H1 (cell line): ENCODE results near the gene PAX5.

Experiments
- SIRT6 ChIP-seq: IDR thresholded peaks from one replicate; pipeline ENCODE4 v1.7.1; 2012; ENCODE audit warnings: low read length, inconsistent platforms
- SIX5 ChIP-seq: IDR thresholded peaks from 2 replicates; pipeline ENCODE4 v1.6.1; 2011; ENCODE audit warnings: mild to moderate bottlenecking, low read depth, low read length
- SP2 ChIP-seq: IDR thresholded peaks from 2 replicates; pipeline ENCODE4 v1.6.1; 2012; ENCODE audit warnings: mild to moderate bottlenecking, low read length, inconsistent platforms

DNA sequence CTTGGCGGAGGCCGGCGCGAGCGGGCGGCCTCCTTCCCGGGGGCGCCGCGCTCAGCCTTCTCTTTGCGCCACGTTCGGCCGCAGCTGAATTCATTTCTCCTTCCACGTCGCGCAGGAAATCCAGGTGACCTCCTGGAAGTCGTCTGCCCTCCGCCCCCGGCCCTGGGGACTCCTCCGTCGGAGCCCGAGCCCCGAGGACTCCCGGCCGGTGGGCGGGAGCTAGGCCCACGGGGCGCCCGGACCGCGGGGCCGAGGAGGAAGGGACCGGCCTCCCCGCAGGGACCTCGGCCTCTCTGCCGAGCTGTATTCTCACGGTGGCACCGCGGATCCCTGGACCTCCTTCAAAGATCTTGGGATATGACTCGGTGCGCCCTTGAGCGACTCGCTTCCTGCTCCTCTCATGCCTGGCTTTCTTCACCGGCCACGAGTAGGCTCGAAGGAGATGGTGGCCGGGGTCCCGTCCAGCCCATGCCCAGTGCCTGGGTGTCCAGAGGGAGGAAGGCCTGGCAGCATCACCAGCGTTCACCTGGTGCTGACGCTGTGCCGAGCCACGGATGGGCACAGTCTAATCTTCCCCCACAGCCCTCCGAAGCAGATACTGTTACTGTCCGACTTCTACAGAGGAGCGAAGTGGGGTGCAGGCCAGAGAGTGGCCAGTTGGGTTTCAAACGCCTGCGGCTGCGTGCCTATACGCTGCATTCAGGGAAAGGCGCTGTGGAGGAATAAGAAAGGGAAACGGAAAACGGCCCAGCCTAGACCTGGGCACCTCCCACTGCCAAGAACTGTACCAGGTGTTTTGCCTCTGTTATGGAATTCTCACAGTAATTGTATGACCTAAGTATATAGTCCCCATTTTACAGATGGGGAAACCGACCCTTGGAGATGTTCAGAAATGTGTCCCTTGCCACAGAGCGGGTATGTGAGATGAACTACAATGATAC, 47.3 kb downstream of the PAX5 start:
- no peak for TF ChIP-seq SIX5
- TF ChIP-seq SIRT6: no peak
- no peak for TF ChIP-seq SP2
